ENCODE measurements around the gene PDE1C. TPM values are rescaled to one million over a fixed set of nuclear protein-coding genes. Genes with fewer than 3 reads are reported as not detected.

Gene PDE1C
- total RNA-seq: 2.3 and 2.6 TPM in 2 replicates

DNA sequence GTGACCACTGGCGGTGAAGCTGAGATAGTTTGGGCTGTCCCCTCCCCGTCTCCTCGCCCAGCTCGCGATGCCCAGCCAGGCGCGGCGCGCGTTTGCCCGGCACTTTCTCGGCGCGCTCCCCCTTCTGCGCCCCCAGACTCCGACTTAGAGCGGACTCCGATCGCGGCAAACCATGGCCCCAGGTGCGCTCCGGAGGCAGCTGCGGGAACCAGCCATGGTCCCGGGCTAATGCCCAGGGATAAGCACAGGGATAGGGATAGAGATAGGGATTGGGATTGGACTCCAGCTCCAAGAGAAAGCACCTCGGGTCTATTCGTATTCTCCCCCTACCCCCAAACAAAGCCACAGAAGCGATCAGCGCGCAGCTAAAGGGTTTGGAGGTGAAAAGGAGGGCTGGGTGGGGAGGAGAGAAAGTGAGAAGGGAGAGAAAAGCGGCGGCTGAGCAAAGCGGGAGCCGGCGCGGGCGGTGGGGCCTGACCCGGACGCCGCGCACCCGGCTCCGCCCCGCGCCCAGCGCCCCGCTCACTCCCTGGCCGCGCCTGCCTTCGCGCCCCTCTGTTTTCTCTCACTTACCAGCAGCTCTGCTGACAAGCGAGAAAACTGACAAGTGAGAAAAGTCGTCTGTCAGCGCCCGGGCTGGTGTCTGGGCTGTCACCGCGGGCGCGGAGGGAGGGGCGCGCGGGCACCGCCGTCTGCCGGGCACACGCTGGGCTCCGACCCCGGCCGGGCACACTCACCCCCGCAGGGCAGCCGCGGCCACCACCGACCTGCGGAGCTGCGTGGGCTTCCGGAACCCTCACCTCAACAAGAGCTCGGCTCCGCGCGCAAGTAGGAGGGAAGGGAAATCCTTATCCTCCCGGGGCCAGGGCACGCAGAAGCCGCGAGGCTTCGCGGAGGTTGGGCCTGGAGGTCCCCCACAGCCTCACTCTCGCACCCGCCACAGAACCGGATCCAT lies at the start of gene PDE1C:
Gene PDE1C, minus strand, starts transcription at position 2 of the 955 bp plus-strand sequence.
- no peak for DNase-seq (ENCODE audit: low read depth)

DNA sequence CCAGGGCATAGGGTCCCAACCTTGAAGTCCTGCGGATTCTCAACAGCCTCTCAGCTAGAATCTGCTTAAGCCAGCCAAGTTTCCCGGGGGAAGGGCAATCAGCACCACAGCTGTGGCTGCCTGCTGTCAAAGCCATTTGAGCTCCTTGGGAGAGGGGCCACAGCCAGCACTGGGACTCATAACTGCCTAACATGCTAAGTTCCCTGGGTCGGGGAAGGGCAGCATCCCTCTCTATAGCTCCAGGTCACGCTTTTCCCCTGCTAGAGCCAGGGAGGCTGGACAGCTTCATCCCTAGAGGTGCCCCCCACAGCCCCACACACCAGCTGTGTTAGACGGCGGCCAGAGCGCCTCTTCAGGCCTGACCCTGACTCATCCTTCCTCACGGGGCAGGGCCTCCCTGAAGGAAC lies 49.6 kb upstream of the PDE1C start:
- no peaks in the 10 kb centered on the region for H3K36me3 ChIP-seq (ENCODE audit: control insufficient read depth, insufficient read depth, low read length)
- H3K4me3 ChIP-seq (ENCODE audit: low read depth, low read length): no peak overlapping the region
- TF ChIP-seq, protein P1, sequence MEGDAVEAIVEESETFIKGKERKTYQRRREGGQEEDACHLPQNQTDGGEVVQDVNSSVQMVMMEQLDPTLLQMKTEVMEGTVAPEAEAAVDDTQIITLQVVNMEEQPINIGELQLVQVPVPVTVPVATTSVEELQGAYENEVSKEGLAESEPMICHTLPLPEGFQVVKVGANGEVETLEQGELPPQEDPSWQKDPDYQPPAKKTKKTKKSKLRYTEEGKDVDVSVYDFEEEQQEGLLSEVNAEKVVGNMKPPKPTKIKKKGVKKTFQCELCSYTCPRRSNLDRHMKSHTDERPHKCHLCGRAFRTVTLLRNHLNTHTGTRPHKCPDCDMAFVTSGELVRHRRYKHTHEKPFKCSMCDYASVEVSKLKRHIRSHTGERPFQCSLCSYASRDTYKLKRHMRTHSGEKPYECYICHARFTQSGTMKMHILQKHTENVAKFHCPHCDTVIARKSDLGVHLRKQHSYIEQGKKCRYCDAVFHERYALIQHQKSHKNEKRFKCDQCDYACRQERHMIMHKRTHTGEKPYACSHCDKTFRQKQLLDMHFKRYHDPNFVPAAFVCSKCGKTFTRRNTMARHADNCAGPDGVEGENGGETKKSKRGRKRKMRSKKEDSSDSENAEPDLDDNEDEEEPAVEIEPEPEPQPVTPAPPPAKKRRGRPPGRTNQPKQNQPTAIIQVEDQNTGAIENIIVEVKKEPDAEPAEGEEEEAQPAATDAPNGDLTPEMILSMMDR (IDR thresholded peaks at IDR 0.05; ENCODE audit: insufficient read depth, low read length, poor library complexity, severe bottlenecking): no peak
- no peaks in the 10 kb centered on the region for H3K27me3 ChIP-seq (ENCODE audit: control insufficient read depth, insufficient read depth, low read length)
- no peak for DNase-seq (ENCODE audit: low read depth)

More for the DNA sequence above, at the start of gene PDE1C:
- peaks cover 10% of the 10 kb centered on the region for H3K27me3 ChIP-seq (ENCODE audit: control insufficient read depth, insufficient read depth, low read length)
- peak within 1 kb of the TSS; percentile 65 for H3K4me3 ChIP-seq (ENCODE audit: low read depth, low read length)
- TF ChIP-seq, protein P1 (IDR thresholded peaks at IDR 0.05; ENCODE audit: insufficient read depth, low read length, poor library complexity, severe bottlenecking): no peak
- H3K36me3 ChIP-seq (ENCODE audit: control insufficient read depth, insufficient read depth, low read length): no peaks in the 10 kb centered on the region

DNA sequence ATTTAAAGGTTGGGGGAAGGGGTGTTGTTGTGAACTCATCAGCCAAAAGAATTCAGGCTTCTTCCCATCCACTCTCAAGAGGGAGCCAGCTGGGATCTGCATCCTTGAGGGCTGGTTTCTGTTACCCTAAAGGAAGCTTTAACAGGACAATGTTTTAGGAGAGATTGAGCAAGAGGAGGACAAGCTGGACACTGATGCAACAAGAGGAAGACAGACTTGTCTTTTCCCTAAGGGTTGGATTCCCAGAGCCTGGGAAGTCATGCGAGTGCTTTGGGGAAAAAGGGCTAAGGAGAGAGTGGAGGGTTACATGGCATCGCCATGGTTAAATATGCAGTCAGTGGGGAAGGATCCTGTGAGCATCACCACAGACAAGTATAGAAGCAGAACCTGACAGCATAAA lies 47.6 kb upstream of the PDE1C start:
- TF ChIP-seq, protein P1 (IDR thresholded peaks at IDR 0.05; ENCODE audit: insufficient read depth, low read length, poor library complexity, severe bottlenecking): no peak
- Histone ChIP-seq H3K27me3 (ENCODE audit: control insufficient read depth, insufficient read depth, low read length) (no peaks in the 10 kb centered on the region), H3K4me3 (ENCODE audit: low read depth, low read length) (no peak overlapping the region), H3K36me3 (ENCODE audit: control insufficient read depth, insufficient read depth, low read length) (no peaks in the 10 kb centered on the region)
- DNase-seq (ENCODE audit: low read depth): no peak

- Histone ChIP-seq H3K4me3 (ENCODE audit: low read depth, low read length) (no peak overlapping the region), H3K27me3 (ENCODE audit: control insufficient read depth, insufficient read depth, low read length) (no peaks in the 10 kb centered on the region), H3K36me3 (ENCODE audit: control insufficient read depth, insufficient read depth, low read length) (no peaks in the 10 kb centered on the region)
- TF ChIP-seq, protein P1 (IDR thresholded peaks at IDR 0.05; ENCODE audit: insufficient read depth, low read length, poor library complexity, severe bottlenecking): no peak
- no peak for DNase-seq (ENCODE audit: low read depth)
Measured at GRCh38 chr7:32116436-32116835, 46.2 kb upstream of the PDE1C start.

DNA sequence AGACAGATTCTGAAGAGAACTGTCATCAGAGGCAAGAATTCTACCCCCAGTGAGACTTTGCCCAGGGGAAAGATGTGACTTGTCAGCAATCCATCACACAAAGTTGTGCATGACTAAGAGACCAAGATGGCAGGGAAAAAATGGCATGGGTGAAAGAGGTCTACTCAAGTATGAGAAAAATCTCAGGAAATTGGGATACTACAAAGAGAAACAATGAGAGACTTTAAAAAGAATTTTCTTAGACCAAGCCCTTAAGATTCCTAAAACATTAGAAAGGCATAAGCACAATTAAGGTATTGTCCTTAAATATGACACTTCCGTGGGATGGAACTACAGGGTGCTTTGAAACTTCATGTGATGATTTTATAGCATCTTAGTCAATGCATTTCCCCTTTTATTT lies 45.6 kb upstream of the PDE1C start:
- H3K4me3 ChIP-seq (ENCODE audit: low read depth, low read length): no peak overlapping the region
- TF ChIP-seq, protein P1 (IDR thresholded peaks at IDR 0.05; ENCODE audit: insufficient read depth, low read length, poor library complexity, severe bottlenecking): no peak
- peak; percentile 16 for DNase-seq (ENCODE audit: low read depth)
- H3K27me3 ChIP-seq (ENCODE audit: control insufficient read depth, insufficient read depth, low read length): no peaks in the 10 kb centered on the region
- no peaks in the 10 kb centered on the region for H3K36me3 ChIP-seq (ENCODE audit: control insufficient read depth, insufficient read depth, low read length)

Data from kidney epithelial cell (primary cell).